Mesendoderm (in vitro differentiated cells): ENCODE data around the gene KCTD13.

Experiments
- DNase-seq: peaks from one replicate; pipeline ENCODE4 v3.0.0; 2013
- H2AK5ac ChIP-seq: 2 replicates; pipeline ENCODE4 v1.6.1; 2013; ENCODE audit warnings: low read length, inconsistent platforms
- H2BK120ac ChIP-seq: 2 replicates; pipeline ENCODE4 v1.6.1; 2013; ENCODE audit warnings: low read depth, mild to moderate bottlenecking, low read length, moderate library complexity, mixed read lengths
- H2BK15ac ChIP-seq: replicated peaks from 2 replicates; pipeline ENCODE4 v1.6.1; 2013; ENCODE audit warnings: low read depth, mild to moderate bottlenecking, moderate library complexity
- H2BK5ac ChIP-seq: 2 replicates; pipeline ENCODE4 v1.6.1; 2013; ENCODE audit warnings: low read length, inconsistent platforms
- H3K18ac ChIP-seq: 2 replicates; pipeline ENCODE4 v1.6.1; 2013; ENCODE audit warnings: mild to moderate bottlenecking, low read length, mixed read lengths
- H3K23ac ChIP-seq: one replicate; pipeline ENCODE4 v1.6.1; 2013; ENCODE audit warnings: low read length
- H3K27ac ChIP-seq: 2 replicates; pipeline ENCODE4 v1.5.1; 2013; ENCODE audit warnings: low read depth, mild to moderate bottlenecking, inconsistent platforms, low read length, moderate library complexity
- H3K27me3 ChIP-seq: 2 replicates; pipeline ENCODE4 v1.6.1; 2013; ENCODE audit warnings: low read length, control low read depth, mild to moderate bottlenecking, inconsistent platforms; ENCODE audit not compliant: insufficient read depth, poor library complexity
- H3K36me3 ChIP-seq: 2 replicates; pipeline ENCODE4 v1.6.1; 2013; ENCODE audit warnings: low read length, inconsistent platforms; ENCODE audit not compliant: control insufficient read depth, insufficient read depth
- H3K4ac ChIP-seq: one replicate; pipeline ENCODE4 v1.6.1; 2013; ENCODE audit warnings: low read depth, mild to moderate bottlenecking, low read length, moderate library complexity
- H3K4me1 ChIP-seq: 2 replicates; pipeline ENCODE4 v1.6.1; 2013; ENCODE audit warnings: low read depth, low read length, inconsistent platforms; ENCODE audit not compliant: control insufficient read depth
- H3K4me2 ChIP-seq: 2 replicates; pipeline ENCODE4 v1.6.1; 2013; ENCODE audit warnings: low read length
- H3K4me3 ChIP-seq: 2 replicates; pipeline ENCODE4 v1.5.1; 2013; ENCODE audit warnings: mild to moderate bottlenecking, low read length
- H3K56ac ChIP-seq: one replicate; pipeline ENCODE4 v1.6.1; 2013; ENCODE audit warnings: low read length
- H3K79me1 ChIP-seq: 2 replicates; pipeline ENCODE4 v1.6.1; 2013; ENCODE audit warnings: low read length, inconsistent platforms
- H3K79me2 ChIP-seq: 2 replicates; pipeline ENCODE4 v1.6.1; 2013; ENCODE audit warnings: mild to moderate bottlenecking, low read length; ENCODE audit not compliant: control insufficient read depth, insufficient read depth
- H3K9ac ChIP-seq: 2 replicates; pipeline ENCODE4 v1.6.1; 2013; ENCODE audit warnings: low read length, inconsistent platforms
- H4K5ac ChIP-seq: one replicate; pipeline ENCODE4 v1.6.1; 2013; ENCODE audit warnings: low read length
- H4K8ac ChIP-seq: one replicate; pipeline ENCODE4 v1.6.1; 2013; ENCODE audit warnings: low read depth, mild to moderate bottlenecking, control low read depth, low read length, moderate library complexity
- WGBS: extraction: QIAGEN DNeasy Blood & Tissue Kit; methylation state at CpG from one replicate; pipeline ENCODE4 v1.1.7; 2013; ENCODE audit warnings: low lambda C conversion rate, missing lambda C conversion rate; ENCODE audit not compliant: insufficient coverage; ENCODE audit errors: extremely low coverage; 5-methylcytosine and 5-hydroxymethylcytosine counted together

The KCTD13 gene

GRCh38 chr16:29922326-29922725 lies 3.7 kb downstream of the KCTD13 start:
- Histone ChIP-seq H4K5ac (no peak overlapping the region), H3K79me1 (peaks cover 4% of the 10 kb centered on the region), H3K27me3 (no peaks in the 10 kb centered on the region), H3K56ac (no peak overlapping the region), H3K79me2 (no peaks in the 10 kb centered on the region), H3K4me1 (peaks cover 6% of the 10 kb centered on the region), H4K8ac (no peak overlapping the region), H3K4me2 (no peak overlapping the region), H3K23ac (no peak overlapping the region), H3K27ac (no peak overlapping the region), H3K4ac (no peak overlapping the region), H3K9ac (no peak overlapping the region), H3K4me3 (no peak overlapping the region), H3K36me3 (no peaks in the 10 kb centered on the region), H3K18ac (no peak overlapping the region), H2BK15ac (no peak overlapping the region), H2BK120ac (no peak overlapping the region), H2AK5ac (no peak overlapping the region), H2BK5ac (no peak overlapping the region)
- no peak for DNase-seq
- WGBS, result no CpG with 5 or more reads among the region's 2 CpGs

GRCh38 chr16:29921034-29921385 lies 5.0 kb downstream of the KCTD13 start:
- H3K4ac ChIP-seq, result no peak overlapping the region
- H3K79me1 ChIP-seq, result peaks cover 4% of the 10 kb centered on the region
- H2BK15ac ChIP-seq, result no peak overlapping the region
- H3K79me2 ChIP-seq, result no peaks in the 10 kb centered on the region
- DNase-seq, result no peak
- H3K4me1 ChIP-seq, result peaks cover 3% of the 10 kb centered on the region
- H3K27ac ChIP-seq, result no peak overlapping the region
- no peaks in the 10 kb centered on the region for H3K36me3 ChIP-seq
- no CpG with 5 or more reads among the region's 3 CpGs for WGBS
- no peak overlapping the region for H2AK5ac ChIP-seq
- no peak overlapping the region for H3K56ac ChIP-seq
- no peak overlapping the region for H2BK5ac ChIP-seq
- no peak overlapping the region for H3K9ac ChIP-seq
- H3K27me3 ChIP-seq, result no peaks in the 10 kb centered on the region
- H4K5ac ChIP-seq, result no peak overlapping the region
- H3K4me3 ChIP-seq, result no peak overlapping the region
- no peak overlapping the region for H3K23ac ChIP-seq
- H3K4me2 ChIP-seq, result no peak overlapping the region
- H4K8ac ChIP-seq, result no peak overlapping the region
- no peak overlapping the region for H3K18ac ChIP-seq
- H2BK120ac ChIP-seq, result no peak overlapping the region

GRCh38 chr16:29920288-29921033 lies 5.6 kb downstream of the KCTD13 start:
- WGBS, result no CpG with 5 or more reads among the region's 6 CpGs
- no peak overlapping the region for H3K18ac ChIP-seq
- no peak overlapping the region for H4K8ac ChIP-seq
- no peak overlapping the region for H3K23ac ChIP-seq
- no peak overlapping the region for H3K56ac ChIP-seq
- no peak overlapping the region for H3K9ac ChIP-seq
- DNase-seq, result no peak
- no peak overlapping the region for H4K5ac ChIP-seq
- H3K36me3 ChIP-seq, result no peaks in the 10 kb centered on the region
- H3K4ac ChIP-seq, result no peak overlapping the region
- peaks cover 3% of the 10 kb centered on the region for H3K4me1 ChIP-seq
- no peak overlapping the region for H3K27ac ChIP-seq
- peaks cover 3% of the 10 kb centered on the region for H3K79me1 ChIP-seq
- H2BK15ac ChIP-seq, result no peak overlapping the region
- no peak overlapping the region for H2AK5ac ChIP-seq
- no peaks in the 10 kb centered on the region for H3K79me2 ChIP-seq
- no peak overlapping the region for H3K4me2 ChIP-seq
- H3K4me3 ChIP-seq, result no peak overlapping the region
- no peak overlapping the region for H2BK120ac ChIP-seq
- H3K27me3 ChIP-seq, result no peaks in the 10 kb centered on the region
- no peak overlapping the region for H2BK5ac ChIP-seq

- Histone ChIP-seq H3K4me2 (no peak overlapping the region), H3K79me2 (no peaks in the 10 kb centered on the region), H3K79me1 (no peaks in the 10 kb centered on the region), H3K56ac (no peak overlapping the region), H4K5ac (no peak overlapping the region), H3K27me3 (no peaks in the 10 kb centered on the region), H3K4ac (no peak overlapping the region), H3K4me3 (no peak overlapping the region), H3K36me3 (no peaks in the 10 kb centered on the region), H2AK5ac (no peak overlapping the region), H3K4me1 (no peaks in the 10 kb centered on the region), H2BK120ac (no peak overlapping the region), H3K18ac (no peak overlapping the region), H3K9ac (no peak overlapping the region), H2BK15ac (no peak overlapping the region), H2BK5ac (no peak overlapping the region), H3K23ac (no peak overlapping the region), H3K27ac (no peak overlapping the region), H4K8ac (no peak overlapping the region)
- no peak for DNase-seq
- no CpG with 5 or more reads among the region's 1 CpG for WGBS
These were observed 9.0 kb downstream of the KCTD13 start for GRCh38 chr16:29916979-29917378.

GRCh38 chr16:29915590-29916247 lies 10.3 kb downstream of the KCTD13 start:
- Histone ChIP-seq H3K4me3 (no peak overlapping the region), H2BK120ac (no peak overlapping the region), H4K8ac (no peak overlapping the region), H4K5ac (no peak overlapping the region), H2AK5ac (no peak overlapping the region), H2BK5ac (no peak overlapping the region), H3K56ac (no peak overlapping the region), H3K27me3 (no peaks in the 10 kb centered on the region), H3K27ac (no peak overlapping the region), H3K4me2 (no peak overlapping the region), H2BK15ac (no peak overlapping the region), H3K79me1 (no peaks in the 10 kb centered on the region), H3K23ac (no peak overlapping the region), H3K4ac (no peak overlapping the region), H3K79me2 (no peaks in the 10 kb centered on the region), H3K36me3 (no peaks in the 10 kb centered on the region), H3K18ac (no peak overlapping the region), H3K4me1 (no peaks in the 10 kb centered on the region), H3K9ac (no peak overlapping the region)
- WGBS, result no CpG with 5 or more reads among the region's 6 CpGs
- DNase-seq, result no peak
